Fibroblast of mammary gland (primary cell): ENCODE results near the gene TEAD3.
"Not testable (repeated sequence)": the region's sequence is repeated elsewhere in the genome, so short reads cannot be mapped to it uniquely, and the experiment has no call there.

Source experiments
- DNase-seq: peaks from one replicate; pipeline ENCODE4 v3.0.0-alpha.2; 2010; ENCODE audit warnings: low read depth
- H3K4me3 ChIP-seq: 2 replicates; pipeline ENCODE4 v1.5.1; 2011; ENCODE audit warnings: low read depth, mild to moderate bottlenecking, low read length, moderate library complexity; ENCODE audit not compliant: control insufficient read depth
- CTCF ChIP-seq: conservative IDR thresholded peaks from 2 replicates; pipeline ENCODE4 v1.5.1; 2011; ENCODE audit warnings: low read depth, low read length, inconsistent platforms; ENCODE audit not compliant: control insufficient read depth, insufficient read depth

Gene TEAD3

GRCh38 chr6:35441205-35441604 lies 55.7 kb downstream of the TEAD3 start:
- H3K4me3 ChIP-seq: no peak overlapping the region
- no peak for TF ChIP-seq CTCF
- DNase-seq: no peak

GRCh38 chr6:35439308-35439707 lies 57.6 kb downstream of the TEAD3 start:
- no peak for DNase-seq
- no peak overlapping the region for H3K4me3 ChIP-seq
- no peak for TF ChIP-seq CTCF

- DNase-seq, H3K4me3 ChIP-seq: not testable (repeated sequence)
These were observed 58.4 kb downstream of the TEAD3 start for GRCh38 chr6:35438378-35439065.

GRCh38 chr6:35436071-35436857 lies 60.6 kb downstream of the TEAD3 start:
- no peak for DNase-seq
- no peak overlapping the region for H3K4me3 ChIP-seq
- no peak for TF ChIP-seq CTCF

GRCh38 chr6:35435074-35435837 lies 61.6 kb downstream of the TEAD3 start:
- no peak for DNase-seq
- no peak overlapping the region for H3K4me3 ChIP-seq
- TF ChIP-seq CTCF: no peak

GRCh38 chr6:35432702-35433101 lies 64.2 kb downstream of the TEAD3 start:
- DNase-seq, H3K4me3 ChIP-seq: not testable (repeated sequence)

GRCh38 chr6:35432291-35432690 lies 64.6 kb downstream of the TEAD3 start:
- DNase-seq: no peak

More at GRCh38 chr6:35432291-35432690, 64.6 kb downstream of the TEAD3 start:
- TF ChIP-seq CTCF: no peak
- H3K4me3 ChIP-seq: no peak overlapping the region
